HG03354 (cell line): ENCODE measurements around the gene NEO1.

Experiments used
- ATAC-seq: cut with Tn5 transposase; IDR thresholded peaks from one replicate; pipeline ENCODE4 v1.9.1; 2021; ENCODE audit warnings: mild to moderate bottlenecking; ENCODE audit not compliant: unreplicated experiment, poor library complexity, severe bottlenecking

The NEO1 gene

GRCh38 chr15:73028831-73029451 is 23.3 kb upstream of the NEO1 start:
- no peak for ATAC-seq

- no peak for ATAC-seq
These were observed 22.1 kb upstream of the NEO1 start for GRCh38 chr15:73030122-73030679.

- ATAC-seq: no peak
These were observed 20.6 kb upstream of the NEO1 start for GRCh38 chr15:73031648-73032047.

GRCh38 chr15:73033611-73034010 is 18.7 kb upstream of the NEO1 start:
- no peak for ATAC-seq

GRCh38 chr15:73034221-73034620 is 18.0 kb upstream of the NEO1 start:
- no peak for ATAC-seq

- ATAC-seq: no peak
These were observed 17.0 kb upstream of the NEO1 start for GRCh38 chr15:73035221-73035620.

- no peak for ATAC-seq
These were observed 14.0 kb upstream of the NEO1 start for GRCh38 chr15:73038220-73038619.

GRCh38 chr15:73046073-73046472 is 6.2 kb upstream of the NEO1 start:
- ATAC-seq: no peak

- no peak for ATAC-seq
These were observed 4.4 kb upstream of the NEO1 start for GRCh38 chr15:73047882-73048281.

- no peak for ATAC-seq
These were observed 3.5 kb upstream of the NEO1 start for GRCh38 chr15:73048624-73049295.

- ATAC-seq: no peak
These were observed 2.6 kb upstream of the NEO1 start for GRCh38 chr15:73049564-73050215.

- no peak for ATAC-seq
These were observed 1.5 kb upstream of the NEO1 start for GRCh38 chr15:73050561-73051295.

- ATAC-seq: no peak
These were observed 864 bp upstream of the NEO1 start for GRCh38 chr15:73051391-73051806.

- ATAC-seq: no peak
These were observed 562 bp downstream of the NEO1 start for GRCh38 chr15:73052653-73053397.

GRCh38 chr15:73053398-73053723 is 1.1 kb downstream of the NEO1 start:
- ATAC-seq: no peak

- ATAC-seq: no peak
These were observed 2.2 kb downstream of the NEO1 start for GRCh38 chr15:73054417-73054953.

- ATAC-seq: no peak
These were observed 4.2 kb downstream of the NEO1 start for GRCh38 chr15:73056460-73056859.

- no peak for ATAC-seq
These were observed 6.2 kb downstream of the NEO1 start for GRCh38 chr15:73058437-73058836.

GRCh38 chr15:73065114-73065513 is 12.9 kb downstream of the NEO1 start:
- ATAC-seq: no peak
